Smooth muscle cell (in vitro differentiated cells): ENCODE results near the gene PALB2. TPM values are rescaled to one million over a fixed set of nuclear protein-coding genes. Genes with fewer than 3 reads are reported as not detected.

Experiments
- DNase-seq: peaks from one replicate; lab custom pipeline; 2025; ENCODE audit not compliant: unreplicated experiment; lab: John Stamatoyannopoulos, UW
- H2AFZ ChIP-seq: fragments of 200-600 bp; sonication (generic); 2 replicates; pipeline ENCODE4 v1.6.0; 2016; ENCODE audit warnings: antibody characterized with exemption, low read depth, mild to moderate bottlenecking
- H3F3A ChIP-seq: fragments of 200-600 bp; sonication (generic); 2 replicates; pipeline ENCODE4 v1.6.0; 2017; ENCODE audit warnings: antibody characterized with exemption, low read depth
- H3K27ac ChIP-seq: fragments of 200-600 bp; sonication (generic); 2 replicates; pipeline ENCODE4 v1.5.1; 2016; ENCODE audit warnings: low read depth, mild to moderate bottlenecking
- H3K27me3 ChIP-seq: fragments of 200-600 bp; sonication (generic); 2 replicates; pipeline ENCODE4 v1.6.1; 2016; ENCODE audit warnings: low read depth, mild to moderate bottlenecking
- H3K36me3 ChIP-seq: fragments of 200-600 bp; sonication (generic); 2 replicates; pipeline ENCODE4 v1.5.1; 2016; ENCODE audit warnings: low read depth
- H3K4me1 ChIP-seq: fragments of 200-600 bp; sonication (generic); 2 replicates; pipeline ENCODE4 v1.5.1; 2016; ENCODE audit warnings: low read depth
- H3K4me2 ChIP-seq: fragments of 200-600 bp; sonication (generic); 2 replicates; pipeline ENCODE4 v1.6.0; 2016; ENCODE audit warnings: mild to moderate bottlenecking
- H3K4me3 ChIP-seq: fragments of 200-600 bp; sonication (generic); 2 replicates; pipeline ENCODE4 v1.5.1; 2016; ENCODE audit warnings: mild to moderate bottlenecking
- H3K79me2 ChIP-seq: fragments of 200-600 bp; sonication (generic); 2 replicates; pipeline ENCODE4 v1.6.0; 2016; ENCODE audit warnings: low read depth, mild to moderate bottlenecking
- H3K9ac ChIP-seq: fragments of 200-600 bp; sonication (generic); 2 replicates; pipeline ENCODE4 v1.6.0; 2016; ENCODE audit warnings: low read depth
- H3K9me3 ChIP-seq: fragments of 200-600 bp; sonication (generic); replicated peaks from 2 replicates; pipeline ENCODE4 v1.5.1; 2016; ENCODE audit warnings: low read depth
- H4K20me1 ChIP-seq: fragments of 200-600 bp; sonication (generic); 2 replicates; pipeline ENCODE4 v1.6.0; 2016; ENCODE audit warnings: low read depth
- WGBS: methylation state at CpG from one replicate; pipeline ENCODE4 v1.1.7; 2016; ENCODE audit warnings: low lambda C conversion rate; 5-methylcytosine and 5-hydroxymethylcytosine counted together
- polyA plus RNA-seq: library from polyadenylated mRNA; unstranded; fragments of >200 nt; fragmentation: Nextera tagmentation; extraction: Ambion mirVana; gene quantifications from 2 replicates; pipeline ENCODE4 v1.2.1, GENCODE V29; 2016
- total RNA-seq: library from RNA; depleted of rRNA; stranded (reverse); fragments of >200 nt; gene quantifications from 2 replicates; pipeline ENCODE4 v1.2.3, GENCODE V29; 2014
- TF ChIP-seq, protein P1 (sequence below): fragments of 200-600 bp; sonication (generic); IDR thresholded peaks from 2 replicates; pipeline ENCODE4 v1.5.1; 2017; ENCODE audit warnings: borderline replicate concordance, mild to moderate bottlenecking, antibody characterized with exemption; ENCODE audit not compliant: insufficient read depth, poor library complexity, severe bottlenecking

Gene PALB2
- total and polyA plus RNA-seq, 2 experiments from 2014 or later = 4.1 to 4.6 TPM

DNA sequence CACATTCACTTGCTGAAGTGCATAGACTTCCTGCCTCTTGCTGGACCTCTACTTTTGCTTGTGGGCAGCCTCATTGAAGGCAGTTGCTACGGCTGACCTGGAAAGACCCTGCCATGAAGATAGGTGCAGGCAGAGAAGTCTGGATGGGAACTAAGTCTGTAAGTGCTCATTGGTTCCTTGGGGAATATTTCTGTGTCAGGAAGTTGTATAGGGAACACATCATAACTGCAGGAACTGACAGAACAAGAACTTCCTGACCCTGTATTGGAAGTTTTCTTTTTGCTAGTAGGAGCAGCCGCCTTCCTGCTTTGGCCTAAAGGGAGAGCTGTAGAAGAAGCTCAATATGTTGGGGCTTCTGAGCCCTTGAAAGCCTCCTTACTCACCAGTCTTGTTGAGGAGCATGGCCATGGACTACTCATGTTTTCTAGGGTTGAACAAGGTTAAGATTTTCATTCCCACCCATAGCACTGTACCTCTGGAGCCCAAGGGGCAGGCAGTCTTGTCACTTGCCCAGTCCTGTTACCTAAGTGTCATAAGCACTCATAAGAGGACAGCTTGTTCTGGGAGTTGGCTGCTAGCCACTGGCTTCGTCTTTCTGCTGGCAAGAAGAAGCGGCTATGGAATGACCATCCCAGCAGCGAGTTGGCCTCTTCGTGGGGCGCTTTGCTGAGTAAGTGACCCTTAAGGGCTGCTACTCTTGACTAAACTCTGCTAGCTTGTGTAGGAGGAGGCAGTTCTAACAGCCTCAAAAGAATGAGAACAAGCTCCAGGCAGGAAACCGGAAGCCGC, 76.3 kb downstream of the PALB2 start:
- H3K27ac ChIP-seq = no peak overlapping the region
- no peaks in the 10 kb centered on the region for H3K27me3 ChIP-seq
- H3F3A ChIP-seq = no peaks in the 10 kb centered on the region
- peaks cover 22% of the 10 kb centered on the region for H3K79me2 ChIP-seq
- H4K20me1 ChIP-seq = peaks cover 10% of the 10 kb centered on the region
- H3K4me2 ChIP-seq = no peak overlapping the region
- no peak overlapping the region for H3K4me3 ChIP-seq
- no peak overlapping the region for H2AFZ ChIP-seq
- no peaks in the 10 kb centered on the region for H3K4me1 ChIP-seq
- H3K9me3 ChIP-seq = no peaks in the 10 kb centered on the region
- TF ChIP-seq, protein P1, sequence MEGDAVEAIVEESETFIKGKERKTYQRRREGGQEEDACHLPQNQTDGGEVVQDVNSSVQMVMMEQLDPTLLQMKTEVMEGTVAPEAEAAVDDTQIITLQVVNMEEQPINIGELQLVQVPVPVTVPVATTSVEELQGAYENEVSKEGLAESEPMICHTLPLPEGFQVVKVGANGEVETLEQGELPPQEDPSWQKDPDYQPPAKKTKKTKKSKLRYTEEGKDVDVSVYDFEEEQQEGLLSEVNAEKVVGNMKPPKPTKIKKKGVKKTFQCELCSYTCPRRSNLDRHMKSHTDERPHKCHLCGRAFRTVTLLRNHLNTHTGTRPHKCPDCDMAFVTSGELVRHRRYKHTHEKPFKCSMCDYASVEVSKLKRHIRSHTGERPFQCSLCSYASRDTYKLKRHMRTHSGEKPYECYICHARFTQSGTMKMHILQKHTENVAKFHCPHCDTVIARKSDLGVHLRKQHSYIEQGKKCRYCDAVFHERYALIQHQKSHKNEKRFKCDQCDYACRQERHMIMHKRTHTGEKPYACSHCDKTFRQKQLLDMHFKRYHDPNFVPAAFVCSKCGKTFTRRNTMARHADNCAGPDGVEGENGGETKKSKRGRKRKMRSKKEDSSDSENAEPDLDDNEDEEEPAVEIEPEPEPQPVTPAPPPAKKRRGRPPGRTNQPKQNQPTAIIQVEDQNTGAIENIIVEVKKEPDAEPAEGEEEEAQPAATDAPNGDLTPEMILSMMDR = no peak
- WGBS = 98% methylated on average over 9 of the region's 9 CpGs
- H3K36me3 ChIP-seq = peaks cover 16% of the 10 kb centered on the region
- DNase-seq = no peak
- no peak overlapping the region for H3K9ac ChIP-seq

DNA sequence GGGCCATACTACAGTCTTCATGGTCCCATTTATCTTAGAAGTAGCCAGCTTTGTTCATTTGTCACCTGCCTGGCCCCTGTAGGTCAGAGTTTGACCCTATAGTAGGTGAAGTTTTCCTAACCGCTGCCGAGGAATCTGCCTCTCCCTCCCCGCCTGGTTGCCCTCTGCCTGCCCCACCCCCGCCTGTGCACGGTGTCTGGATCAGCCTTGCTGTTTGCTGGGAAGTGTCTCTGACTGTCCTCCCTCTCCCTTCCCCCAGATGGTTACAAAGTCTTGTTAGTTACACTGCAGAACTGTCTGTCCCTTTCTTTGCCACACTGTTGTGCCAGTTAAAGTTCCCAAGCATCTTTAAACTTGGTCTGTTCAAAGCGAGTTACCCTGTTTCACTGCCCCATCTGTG, 77.9 kb downstream of the PALB2 start:
- Histone ChIP-seq H3K4me1 (peaks cover 10% of the 10 kb centered on the region), H3K36me3 (peaks cover 10% of the 10 kb centered on the region), H3K27ac (no peak overlapping the region), H2AFZ (no peak overlapping the region), H3K9ac (no peak overlapping the region), H3F3A (no peaks in the 10 kb centered on the region), H3K4me3 (no peak overlapping the region), H3K27me3 (no peaks in the 10 kb centered on the region), H4K20me1 (peaks cover 13% of the 10 kb centered on the region), H3K79me2 (peaks cover 38% of the 10 kb centered on the region), H3K4me2 (no peak overlapping the region), H3K9me3 (no peaks in the 10 kb centered on the region)
- 88% methylated on average over 5 of the region's 6 CpGs for WGBS
- no peak for DNase-seq
- TF ChIP-seq, protein P1 = no peak

DNA sequence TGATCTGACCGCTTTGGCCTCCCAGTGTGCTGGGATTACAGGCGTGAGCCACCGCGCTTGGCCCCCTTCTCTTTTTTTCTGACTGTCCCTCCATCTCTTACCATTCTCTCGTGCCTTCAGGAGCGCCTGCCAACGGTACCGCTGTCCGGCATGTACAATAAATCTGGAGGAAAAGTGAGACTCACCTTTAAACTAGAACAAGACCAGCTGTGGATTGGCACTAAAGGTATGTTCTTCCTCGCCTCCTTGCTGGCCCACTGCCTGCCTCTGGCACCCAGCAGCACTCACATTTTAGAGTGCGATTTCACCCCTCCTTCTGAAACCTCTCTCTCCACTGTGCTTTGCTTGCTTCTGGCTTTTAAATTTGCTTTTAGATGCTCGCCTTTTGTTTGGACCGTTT, 78.6 kb downstream of the PALB2 start:
- TF ChIP-seq, protein P1 = no peak
- Histone ChIP-seq H3K36me3 (peaks cover 10% of the 10 kb centered on the region), H3F3A (no peaks in the 10 kb centered on the region), H3K27ac (no peak overlapping the region), H3K4me3 (no peak overlapping the region), H3K9ac (no peak overlapping the region), H3K79me2 (peaks cover 42% of the 10 kb centered on the region), H3K4me1 (peaks cover 11% of the 10 kb centered on the region), H4K20me1 (peaks cover 13% of the 10 kb centered on the region), H3K9me3 (no peaks in the 10 kb centered on the region), H3K27me3 (no peaks in the 10 kb centered on the region), H3K4me2 (no peak overlapping the region), H2AFZ (no peak overlapping the region)
- DNase-seq = no peak
- WGBS = 97% methylated on average over 13 of the region's 13 CpGs

DNA sequence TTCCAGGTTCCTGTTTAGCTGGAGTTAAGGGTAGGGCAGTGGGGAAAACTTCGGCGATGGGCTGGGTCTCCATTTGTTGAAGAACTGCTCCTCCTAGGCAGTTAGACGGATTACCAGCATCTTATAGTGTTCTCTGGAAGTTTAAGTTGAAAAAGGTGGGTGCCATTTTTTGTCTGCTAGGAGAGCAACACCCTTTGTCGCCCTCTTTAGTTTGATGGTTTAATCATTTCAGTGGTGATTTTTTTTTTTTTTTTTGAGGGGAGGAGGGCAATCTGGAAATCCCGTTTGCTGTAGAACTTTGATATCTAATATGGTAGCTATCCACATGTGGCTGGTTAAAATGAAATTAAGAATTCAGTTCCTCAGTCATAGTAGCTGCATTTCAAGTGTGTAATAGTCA, 79.5 kb downstream of the PALB2 start:
- Histone ChIP-seq H3K27ac (no peak overlapping the region), H3K4me3 (no peak overlapping the region), H2AFZ (no peak overlapping the region), H3K4me2 (no peak overlapping the region), H3K4me1 (peaks cover 11% of the 10 kb centered on the region), H3K27me3 (no peaks in the 10 kb centered on the region), H3F3A (no peaks in the 10 kb centered on the region), H3K9ac (no peak overlapping the region), H4K20me1 (peaks cover 13% of the 10 kb centered on the region), H3K36me3 (peaks cover 5% of the 10 kb centered on the region), H3K79me2 (peaks cover 45% of the 10 kb centered on the region), H3K9me3 (no peaks in the 10 kb centered on the region)
- TF ChIP-seq, protein P1 = no peak
- no peak for DNase-seq
- 94% methylated on average over 5 of the region's 5 CpGs for WGBS
